Sigmoid colon (tissue), 7 donors: ENCODE measurements around the gene TMEM138. TPM values are rescaled to one million over a fixed set of nuclear protein-coding genes. Genes with fewer than 3 reads are reported as not detected.
A peak's percentile ranks its signal among the peaks of the same experiment; 100 is the strongest.

ENCODE experiments used
- DNase-seq: peaks from one replicate; pipeline ENCODE4 v3.0.0-alpha.2; 2019
- H3K27ac ChIP-seq, 4 donors: fragments of 200-600 bp; sonication (generic); one replicate each; pipeline ENCODE4 v1.5.1; 2016 to 2019; ENCODE audit warnings: mild to moderate bottlenecking in 1 of 4
- H3K27me3 ChIP-seq, 3 donors: fragments of 200-600 bp; sonication (generic); one replicate each; pipeline ENCODE4 v1.5.1; 2019; ENCODE audit warnings: mild to moderate bottlenecking in 1 of 3
- H3K36me3 ChIP-seq, 4 donors: fragments of 200-600 bp; sonication (generic); one replicate each; pipeline ENCODE4 v1.5.1; 2016 to 2019
- H3K4me1 ChIP-seq, 4 donors: fragments of 200-600 bp; sonication (generic); one replicate each; pipeline ENCODE4 v1.5.1; 2017 to 2019
- H3K4me3 ChIP-seq, 4 donors: fragments of 200-600 bp; sonication (generic); one replicate each; pipeline ENCODE4 v1.5.1; 2017 to 2019; ENCODE audit warnings: mild to moderate bottlenecking in 2 of 4, moderate library complexity in 1 of 4
- H3K9me3 ChIP-seq, 4 donors: fragments of 200-600 bp in 3 of 4; sonication (generic) in 3 of 4; one replicate each; pipeline versions ENCODE4 v1.5.1 to v1.6.1; 2013 to 2019
- CTCF ChIP-seq, 4 experiments: fragments of 450-650 bp in 3 of 4; fragments of 200-600 bp in 1 of 4; IDR thresholded peaks; one replicate each; pipeline ENCODE4 v1.5.1; 2016 to 2019; ENCODE audit warnings: antibody characterized with exemption in 4 of 4, mild to moderate bottlenecking in 3 of 4, moderate library complexity in 2 of 4
- EP300 ChIP-seq, 4 donors: sonication (generic); formaldehyde crosslinking; IDR thresholded peaks; one replicate each; pipeline ENCODE4 v1.6.1; 2017; ENCODE audit warnings: antibody characterized with exemption in 4 of 4
- POLR2A ChIP-seq, 2 donors: fragments of 450-650 bp; IDR thresholded peaks; one replicate each; pipeline ENCODE4 v1.6.1; 2016; ENCODE audit warnings: antibody characterized with exemption in 2 of 2, mild to moderate bottlenecking in 2 of 2, moderate library complexity in 2 of 2
- POLR2AphosphoS5 ChIP-seq, 4 donors: sonication (generic); formaldehyde crosslinking; IDR thresholded peaks; one replicate each; pipeline ENCODE4 v1.6.1; 2017; ENCODE audit warnings: antibody characterized with exemption in 4 of 4
- WGBS, 2 donors: extraction: QIAGEN DNeasy Blood & Tissue Kit; methylation state at CpG; one replicate each; pipeline ENCODE4 v1.1.7; 2013; 5-methylcytosine and 5-hydroxymethylcytosine counted together
- intact Hi-C: fragments of 100-400 bp; cut with DNase I; formaldehyde crosslinking; loops from one replicate; pipeline ENCODE4 v1.15.1; 2023
- polyA plus RNA-seq, 3 donors: library from polyadenylated mRNA; stranded (reverse); fragments of 200-250 nt; gene quantifications; one replicate each; pipeline ENCODE4 v1.2.3, GENCODE V29; 2013
- total RNA-seq, 4 donors: library from RNA; depleted of rRNA; stranded (reverse); fragments of >200 nt; gene quantifications; one replicate each; pipeline ENCODE4 v1.1.0, GENCODE V29; 2016
- donor health status: healthy with polysubstance abuse.
- donor health status: Bipolar disorder and iron deficiency.
- donor health status: healthy.

The TMEM138 gene
- total and polyA plus RNA-seq, 7 donors = 12.6 to 39.9 (median 19.4) TPM

DNA sequence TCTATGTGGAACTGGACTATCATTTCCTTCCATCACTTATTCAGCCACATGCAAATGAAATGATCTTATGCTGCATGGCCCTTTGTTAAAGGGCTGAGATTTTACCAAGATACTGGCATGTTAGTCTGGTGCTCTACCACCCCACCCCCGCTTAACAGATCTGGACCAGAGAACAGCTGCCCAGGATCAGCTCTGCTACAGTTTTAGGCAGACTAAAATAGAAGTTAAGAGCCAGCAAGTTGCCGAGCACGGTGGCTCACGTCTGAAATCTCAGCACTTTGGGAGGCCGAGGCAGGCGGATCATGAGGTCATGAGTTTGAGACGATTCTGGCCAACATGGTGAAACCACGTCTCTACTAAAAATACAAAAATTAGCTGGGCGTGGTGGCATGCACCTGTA, 33.8 kb upstream of the TMEM138 start:
- no peak for DNase-seq
- intact Hi-C loops = no loop called here
- TF ChIP-seq POLR2AphosphoS5 (IDR thresholded peaks at IDR 0.05) = no peak
- TF ChIP-seq EP300 (IDR thresholded peaks at IDR 0.05) = no peak
- no peak for TF ChIP-seq CTCF (IDR thresholded peaks at IDR 0.05)
- TF ChIP-seq POLR2A (IDR thresholded peaks at IDR 0.05) = no peak
- WGBS, 2 donors = 92% methylated on average over 9 of the region's 9 CpGs
- Histone ChIP-seq H3K4me1 (peaks cover 0 to 23% (median 18%) of the 10 kb centered on the region in 4 donors), H3K4me3 (no peak overlapping the region), H3K27ac (no peak overlapping the region), H3K36me3 (peaks cover 6 to 64% (median 40%) of the 10 kb centered on the region in 4 donors), H3K9me3 (no peaks in the 10 kb centered on the region), H3K27me3 (no peaks in the 10 kb centered on the region)

- H3K4me1 ChIP-seq = peaks cover 0 to 30% (median 25%) of the 10 kb centered on the region in 4 donors
- WGBS, 2 donors = 96% methylated on average over 4 of the region's 4 CpGs
Measured at GRCh38 chr11:61329871-61330270, 32.3 kb upstream of the TMEM138 start.

GRCh38 chr11:61331651-61332050, 30.5 kb upstream of the TMEM138 start:
- Histone ChIP-seq H3K27me3 (no peaks in the 10 kb centered on the region), H3K27ac (peak overlapping the region in 2 of 4 donors; percentile 87 to 92), H3K36me3 (peaks cover 0 to 31% (median 15%) of the 10 kb centered on the region in 4 donors), H3K4me3 (peak overlapping the region in 3 of 4 donors; percentile 79 to 95 (median 90)), H3K9me3 (no peaks in the 10 kb centered on the region), H3K4me1 (peaks cover 0 to 34% (median 26%) of the 10 kb centered on the region in 4 donors)
- WGBS, 2 donors = 66 to 76% methylated on average over 6 of the region's 6 CpGs
- intact Hi-C loops = loop anchor here (10.0 kb wide), 1 partner anchor 427 kb away; the partner anchor contains the start of gene PRPF19
- no peak for TF ChIP-seq POLR2AphosphoS5 (IDR thresholded peaks at IDR 0.05)
- TF ChIP-seq POLR2A (IDR thresholded peaks at IDR 0.05) = no peak
- no peak for TF ChIP-seq CTCF (IDR thresholded peaks at IDR 0.05)
- TF ChIP-seq EP300 (IDR thresholded peaks at IDR 0.05) = no peak
- DNase-seq = no peak

More at GRCh38 chr11:61329871-61330270, 32.3 kb upstream of the TMEM138 start:
- no peaks in the 10 kb centered on the region for H3K27me3 ChIP-seq
- H3K4me3 ChIP-seq = no peak overlapping the region
- intact Hi-C loops = loop anchor here (10.0 kb wide), 1 partner anchor 425 kb away; the partner anchor contains the start of gene PRPF19
- peaks cover 0 to 49% (median 28%) of the 10 kb centered on the region in 4 donors for H3K36me3 ChIP-seq
- H3K27ac ChIP-seq = no peak overlapping the region
- DNase-seq = no peak
- no peak for TF ChIP-seq EP300 (IDR thresholded peaks at IDR 0.05)
- TF ChIP-seq CTCF (IDR thresholded peaks at IDR 0.05) = no peak
- no peak for TF ChIP-seq POLR2AphosphoS5 (IDR thresholded peaks at IDR 0.05)
- TF ChIP-seq POLR2A (IDR thresholded peaks at IDR 0.05) = no peak
- no peaks in the 10 kb centered on the region for H3K9me3 ChIP-seq

- Histone ChIP-seq H3K9me3 (no peaks in the 10 kb centered on the region), H3K27me3 (no peaks in the 10 kb centered on the region), H3K36me3 (peaks cover 0 to 24% (median 12%) of the 10 kb centered on the region in 4 donors), H3K4me1 (peaks cover 0 to 34% (median 26%) of the 10 kb centered on the region in 4 donors), H3K4me3 (peak overlapping the region; percentile 79 to 96 (median 92)), H3K27ac (peak overlapping the region; percentile 86 to 95 (median 90))
- no peak for DNase-seq
- no peak for TF ChIP-seq EP300 (IDR thresholded peaks at IDR 0.05)
- TF ChIP-seq POLR2A (IDR thresholded peaks at IDR 0.05) = no peak
- TF ChIP-seq CTCF (IDR thresholded peaks at IDR 0.05) = no peak
- no peak for TF ChIP-seq POLR2AphosphoS5 (IDR thresholded peaks at IDR 0.05)
- intact Hi-C loops = loop anchor here (10.0 kb wide), 1 partner anchor 428 kb away; the partner anchor contains the start of gene PRPF19
- 1% methylated on average over 24 of the region's 24 CpGs for WGBS, 2 donors
Measured at GRCh38 chr11:61332281-61332796, 29.8 kb upstream of the TMEM138 start.
